SK-N-SH treated with all-trans-retinoic acid at 6 μM for 48 hours (cell line): Measurements from ENCODE around the gene TAS1R1.
A peak's percentile ranks its signal among the peaks of the same experiment; 100 is the strongest.

Experiments
- CREB5 ChIP-seq: fragments of 250-450 bp; sonication (Bioruptor Pico); IDR thresholded peaks from 2 replicates; pipeline ENCODE4 v1.5.1; 2020; ENCODE audit warnings: low read depth, mild to moderate bottlenecking, moderate library complexity
- GLIS3 ChIP-seq: fragments of 250-450 bp; sonication (Bioruptor Pico); IDR thresholded peaks from 2 replicates; pipeline ENCODE4 v1.5.0; 2020; ENCODE audit warnings: mild to moderate bottlenecking, moderate library complexity
- RARB ChIP-seq: fragments of 250-450 bp; sonication (Bioruptor Pico); IDR thresholded peaks from 2 replicates; pipeline ENCODE4 v1.8.0; 2021; ENCODE audit warnings: mild to moderate bottlenecking, moderate library complexity
- TOX ChIP-seq: fragments of 250-450 bp; sonication (Bioruptor Pico); IDR thresholded peaks from 2 replicates; pipeline ENCODE4 v1.8.0; 2021; ENCODE audit warnings: mild to moderate bottlenecking, moderate library complexity, borderline replicate concordance
- TSHZ2 ChIP-seq: fragments of 250-450 bp; sonication (Bioruptor Pico); IDR thresholded peaks from 2 replicates; pipeline ENCODE4 v1.5.0; 2020; ENCODE audit warnings: mild to moderate bottlenecking, moderate library complexity
- ZC3H10 ChIP-seq: fragments of 250-450 bp; sonication (Bioruptor Pico); IDR thresholded peaks from 2 replicates; pipeline ENCODE4 v1.5.1; 2021; ENCODE audit warnings: mild to moderate bottlenecking, moderate library complexity
- ZNF70 ChIP-seq: fragments of 450-650 bp; formaldehyde crosslinking; IDR thresholded peaks from 2 replicates; pipeline ENCODE4 v1.5.0; 2020; ENCODE audit warnings: mild to moderate bottlenecking, moderate library complexity
- TF ChIP-seq, protein P1 (sequence below): fragments of 250-450 bp; sonication (Bioruptor Pico); IDR thresholded peaks from 2 replicates; pipeline ENCODE4 v1.8.0; 2020; ENCODE audit warnings: mild to moderate bottlenecking, moderate library complexity, borderline replicate concordance

DNA sequence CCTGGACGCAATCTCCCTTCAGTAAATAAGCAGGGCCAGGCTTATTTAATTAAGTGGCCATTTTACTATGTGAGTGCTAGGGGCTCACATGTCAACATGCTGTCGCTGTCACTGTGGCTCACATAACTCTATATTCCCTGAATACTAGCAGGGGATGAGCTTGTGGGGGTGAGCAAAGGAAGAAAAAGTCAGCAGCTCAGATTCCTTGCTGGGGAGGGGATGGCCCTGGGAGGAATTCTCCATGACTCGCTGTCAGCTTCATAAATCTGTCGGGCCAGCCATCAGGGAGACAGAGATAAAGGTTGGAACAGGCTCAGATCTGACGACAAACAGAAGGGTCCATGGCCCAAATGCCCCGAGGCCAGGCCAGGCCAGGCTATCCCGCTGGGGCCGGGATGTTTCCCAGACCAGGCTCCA is 37.7 kb upstream of the TAS1R1 start:
- no peak for TF ChIP-seq ZC3H10 (CRISPR knock-in tag)
- TF ChIP-seq CREB5: no peak
- no peak for TF ChIP-seq GLIS3 (CRISPR knock-in tag)
- no peak for TF ChIP-seq TOX (CRISPR knock-in tag)
- TF ChIP-seq TSHZ2 (CRISPR knock-in tag): 0 out of 2 replicates have a peak, but pooled peaks have one; percentile 85
- TF ChIP-seq, protein P1, sequence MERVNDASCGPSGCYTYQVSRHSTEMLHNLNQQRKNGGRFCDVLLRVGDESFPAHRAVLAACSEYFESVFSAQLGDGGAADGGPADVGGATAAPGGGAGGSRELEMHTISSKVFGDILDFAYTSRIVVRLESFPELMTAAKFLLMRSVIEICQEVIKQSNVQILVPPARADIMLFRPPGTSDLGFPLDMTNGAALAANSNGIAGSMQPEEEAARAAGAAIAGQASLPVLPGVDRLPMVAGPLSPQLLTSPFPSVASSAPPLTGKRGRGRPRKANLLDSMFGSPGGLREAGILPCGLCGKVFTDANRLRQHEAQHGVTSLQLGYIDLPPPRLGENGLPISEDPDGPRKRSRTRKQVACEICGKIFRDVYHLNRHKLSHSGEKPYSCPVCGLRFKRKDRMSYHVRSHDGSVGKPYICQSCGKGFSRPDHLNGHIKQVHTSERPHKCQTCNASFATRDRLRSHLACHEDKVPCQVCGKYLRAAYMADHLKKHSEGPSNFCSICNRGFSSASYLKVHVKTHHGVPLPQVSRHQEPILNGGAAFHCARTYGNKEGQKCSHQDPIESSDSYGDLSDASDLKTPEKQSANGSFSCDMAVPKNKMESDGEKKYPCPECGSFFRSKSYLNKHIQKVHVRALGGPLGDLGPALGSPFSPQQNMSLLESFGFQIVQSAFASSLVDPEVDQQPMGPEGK (CRISPR knock-in tag): no peak
- no peak for TF ChIP-seq RARB
- no peak for TF ChIP-seq ZNF70 (CRISPR knock-in tag)
